Natural killer cell (primary cell): ENCODE data around the gene CARMIL1. TPM values are rescaled to one million over a fixed set of nuclear protein-coding genes. Genes with fewer than 3 reads are reported as not detected.

ENCODE experiments used
- ATAC-seq, 3 donors: fragments of 150-1000 bp in 2 of 3; fragments of 200-7000 bp in 1 of 3; cut with Tn5 transposase; 1 replicate in 1 of 3; 2 replicates in 2 of 3; pipeline ENCODE4 v1.10.0; 2021; ENCODE audit warnings: mild to moderate bottlenecking in 2 of 3, moderate library complexity in 2 of 3
- DNase-seq, 2 donors: peaks; one replicate each; pipeline versions ENCODE4 v3.0.0 to v3.0.0-alpha.2; 2013 to 2021; ENCODE audit warnings: mixed read lengths in 1 of 2
- H3K27ac ChIP-seq: one replicate; pipeline ENCODE4 v1.5.1; 2013; ENCODE audit warnings: mild to moderate bottlenecking, low read length
- H3K27me3 ChIP-seq: one replicate; pipeline ENCODE4 v1.6.1; 2013; ENCODE audit warnings: low read length; ENCODE audit not compliant: control insufficient read depth, insufficient read depth
- H3K36me3 ChIP-seq: one replicate; pipeline ENCODE4 v1.6.1; 2013; ENCODE audit warnings: low read length; ENCODE audit not compliant: control insufficient read depth, insufficient read depth
- H3K4me1 ChIP-seq: one replicate; pipeline ENCODE4 v1.6.1; 2013; ENCODE audit warnings: low read length; ENCODE audit not compliant: control insufficient read depth, insufficient read depth
- H3K4me3 ChIP-seq: one replicate; pipeline ENCODE4 v1.5.1; 2013; ENCODE audit warnings: low read length
- H3K9me3 ChIP-seq: one replicate; pipeline ENCODE4 v1.6.1; 2013; ENCODE audit warnings: low read length; ENCODE audit not compliant: control insufficient read depth, insufficient read depth
- H3K27ac Mint-ChIP-seq, 2 donors: one replicate each; pipeline ENCODE4 v1.8.0; 2022; ENCODE audit warnings: mild to moderate bottlenecking in 2 of 2, mixed read lengths in 2 of 2, moderate library complexity in 1 of 2
- H3K27me3 Mint-ChIP-seq, 2 donors: one replicate each; pipeline ENCODE4 v1.8.0; 2022; ENCODE audit warnings: low read depth in 2 of 2, mixed read lengths in 2 of 2
- H3K36me3 Mint-ChIP-seq: one replicate; pipeline ENCODE4 v1.8.0; 2022; ENCODE audit warnings: mixed read lengths
- H3K4me1 Mint-ChIP-seq, 2 donors: one replicate each; pipeline ENCODE4 v1.8.0; 2022; ENCODE audit warnings: mixed read lengths in 2 of 2
- H3K4me3 Mint-ChIP-seq: one replicate; pipeline ENCODE4 v1.8.0; 2022; ENCODE audit warnings: mild to moderate bottlenecking, moderate library complexity, mixed read lengths
- H3K9me3 Mint-ChIP-seq, 2 donors: one replicate each; pipeline ENCODE4 v1.8.0; 2022; ENCODE audit warnings: mixed read lengths in 2 of 2
- WGBS: methylation state at CpG from one replicate; pipeline ENCODE4 v1.1.7; 2013; ENCODE audit warnings: missing lambda C conversion rate; ENCODE audit not compliant: insufficient coverage; 5-methylcytosine and 5-hydroxymethylcytosine counted together
- intact Hi-C: fragments of 100-400 bp; cut with micrococcal nuclease; formaldehyde crosslinking; loops from one replicate; pipeline ENCODE4 v1.14.2; 2022
- total RNA-seq, 4 donors: library from RNA; stranded (reverse); fragments of 120-200 nt in 1 of 4; gene quantifications; one replicate each; pipeline versions ENCODE4 v1.2.3 to v1.2.4, GENCODE V29; 2013 to 2022
- TF ChIP-seq, protein P1 (sequence below): fragments of 200-600 bp; IDR thresholded peaks from one replicate; pipeline ENCODE4 v1.8.0; 2022; ENCODE audit warnings: antibody characterized with exemption

CARMIL1 gene
- total RNA-seq, 3 donors from 2014 or later (not counting 1 experiment from before 2014, with no cell fraction given): 0.25 to 1.1 (median 0.35) TPM

DNA sequence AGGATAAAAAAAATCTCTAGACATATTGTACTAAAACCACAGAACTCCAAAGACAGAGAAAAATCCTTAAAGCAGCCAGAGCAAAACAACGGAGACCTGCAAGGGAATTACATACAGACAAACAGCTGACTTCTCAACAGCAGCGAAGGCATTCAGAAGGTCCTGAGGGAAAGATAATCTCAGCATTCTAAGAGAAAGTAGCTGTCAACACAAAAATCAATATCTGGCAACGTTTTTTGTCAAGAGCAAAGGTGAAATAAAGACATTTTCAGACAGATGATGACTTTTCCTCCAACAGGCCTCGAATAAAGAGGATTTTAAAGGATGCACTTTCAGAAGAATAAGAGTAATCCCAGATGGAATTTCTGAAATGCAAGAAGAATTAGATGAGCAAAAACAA lies 366.7 kb downstream of the CARMIL1 start:
- Mint-ChIP-seq H3K4me1 (no peaks in the 10 kb centered on the region), H3K9me3 (no peaks in the 10 kb centered on the region), H3K4me3 (no peak overlapping the region), H3K36me3 (no peaks in the 10 kb centered on the region), H3K27me3 (peaks cover 26 to 72% of the 10 kb centered on the region in 2 donors), H3K27ac (no peak overlapping the region)
- DNase-seq: no peak
- Histone ChIP-seq H3K9me3 (no peaks in the 10 kb centered on the region), H3K36me3 (no peaks in the 10 kb centered on the region), H3K27me3 (peaks cover 16% of the 10 kb centered on the region), H3K4me3 (no peak overlapping the region), H3K27ac (no peak overlapping the region), H3K4me1 (no peaks in the 10 kb centered on the region)
- intact Hi-C loops: no loop called here
- ATAC-seq: no peak
- TF ChIP-seq, protein P1, sequence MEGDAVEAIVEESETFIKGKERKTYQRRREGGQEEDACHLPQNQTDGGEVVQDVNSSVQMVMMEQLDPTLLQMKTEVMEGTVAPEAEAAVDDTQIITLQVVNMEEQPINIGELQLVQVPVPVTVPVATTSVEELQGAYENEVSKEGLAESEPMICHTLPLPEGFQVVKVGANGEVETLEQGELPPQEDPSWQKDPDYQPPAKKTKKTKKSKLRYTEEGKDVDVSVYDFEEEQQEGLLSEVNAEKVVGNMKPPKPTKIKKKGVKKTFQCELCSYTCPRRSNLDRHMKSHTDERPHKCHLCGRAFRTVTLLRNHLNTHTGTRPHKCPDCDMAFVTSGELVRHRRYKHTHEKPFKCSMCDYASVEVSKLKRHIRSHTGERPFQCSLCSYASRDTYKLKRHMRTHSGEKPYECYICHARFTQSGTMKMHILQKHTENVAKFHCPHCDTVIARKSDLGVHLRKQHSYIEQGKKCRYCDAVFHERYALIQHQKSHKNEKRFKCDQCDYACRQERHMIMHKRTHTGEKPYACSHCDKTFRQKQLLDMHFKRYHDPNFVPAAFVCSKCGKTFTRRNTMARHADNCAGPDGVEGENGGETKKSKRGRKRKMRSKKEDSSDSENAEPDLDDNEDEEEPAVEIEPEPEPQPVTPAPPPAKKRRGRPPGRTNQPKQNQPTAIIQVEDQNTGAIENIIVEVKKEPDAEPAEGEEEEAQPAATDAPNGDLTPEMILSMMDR: no peak
- 73% methylated on average over 3 of the region's 4 CpGs for WGBS

- Mint-ChIP-seq H3K27ac (no peak overlapping the region), H3K9me3 (no peaks in the 10 kb centered on the region), H3K36me3 (no peaks in the 10 kb centered on the region), H3K27me3 (peaks cover 31 to 59% of the 10 kb centered on the region in 2 donors), H3K4me3 (no peak overlapping the region), H3K4me1 (no peaks in the 10 kb centered on the region)
- H3K4me3 ChIP-seq: no peak overlapping the region
- ATAC-seq (no peak), DNase-seq (no peak)
- no peak overlapping the region for H3K27ac ChIP-seq
- no peaks in the 10 kb centered on the region for H3K4me1 ChIP-seq
- 20% methylated on average over 1 of the region's 1 CpG for WGBS
- intact Hi-C loops: no loop called here
- no peaks in the 10 kb centered on the region for H3K9me3 ChIP-seq
- H3K36me3 ChIP-seq: no peaks in the 10 kb centered on the region
- TF ChIP-seq, protein P1: no peak
- peaks cover 31% of the 10 kb centered on the region for H3K27me3 ChIP-seq
These were observed 370.4 kb downstream of the CARMIL1 start for GRCh38 chr6:25649611-25650010.

GRCh38 chr6:25652007-25652515 lies 372.9 kb downstream of the CARMIL1 start, which contains the start of gene SCGN:
SCGN (plus strand) TSS chr6:25652215; CDS start chr6:25652404, 189 bp downstream.
- Histone ChIP-seq H3K27ac (no peak within 1 kb of the TSS), H3K27me3 (peaks cover 24% of the 10 kb centered on the region), H3K4me1 (no peaks in the 10 kb centered on the region), H3K4me3 (no peak within 1 kb of the TSS), H3K36me3 (no peaks in the 10 kb centered on the region), H3K9me3 (no peaks in the 10 kb centered on the region)
- no peak within 1 kb of the TSS for H3K27ac Mint-ChIP-seq
- intact Hi-C loops: no loop called here
- WGBS: 8% methylated on average over 35 of the region's 35 CpGs
- H3K36me3 Mint-ChIP-seq: no peaks in the 10 kb centered on the region
- H3K9me3 Mint-ChIP-seq: no peaks in the 10 kb centered on the region
- peaks cover 21 to 45% of the 10 kb centered on the region in 2 donors for H3K27me3 Mint-ChIP-seq
- H3K4me3 Mint-ChIP-seq: no peak within 1 kb of the TSS
- DNase-seq: peak in 1 of 2 donors; percentile 42
- TF ChIP-seq, protein P1: no peak
- no peaks in the 10 kb centered on the region for H3K4me1 Mint-ChIP-seq
- peak in 1 of 3 donors; percentile 48 for ATAC-seq

DNA sequence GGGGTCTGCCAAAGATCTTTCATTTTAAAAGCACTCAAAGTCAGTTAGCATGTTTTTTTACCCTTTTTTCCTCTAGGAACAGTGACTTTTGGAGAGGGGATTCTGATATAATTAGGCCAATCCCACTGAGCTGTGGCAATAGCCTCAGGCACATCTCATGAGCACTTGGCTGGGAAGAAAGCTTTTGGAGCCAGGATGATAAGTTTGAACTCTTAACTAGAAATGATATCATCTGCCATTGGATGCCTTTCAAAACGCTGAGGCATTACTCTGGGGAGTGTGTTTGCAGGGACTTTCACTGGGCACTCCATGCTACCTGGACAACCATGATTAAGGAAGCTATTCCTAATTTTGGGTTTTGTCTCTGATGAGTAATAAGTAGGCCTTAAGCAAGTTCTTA lies 376.5 kb downstream of the CARMIL1 start:
- H3K27me3 Mint-ChIP-seq: peaks cover 17 to 52% of the 10 kb centered on the region in 2 donors
- no peaks in the 10 kb centered on the region for H3K9me3 Mint-ChIP-seq
- H3K4me1 ChIP-seq: no peaks in the 10 kb centered on the region

More for the DNA sequence above, 376.5 kb downstream of the CARMIL1 start:
- no peaks in the 10 kb centered on the region for H3K36me3 ChIP-seq
- Mint-ChIP-seq H3K27ac (no peak overlapping the region), H3K4me1 (no peaks in the 10 kb centered on the region), H3K36me3 (no peaks in the 10 kb centered on the region), H3K4me3 (no peak overlapping the region)
- intact Hi-C loops: no loop called here
- DNase-seq: no peak
- no peak overlapping the region for H3K4me3 ChIP-seq
- no peak overlapping the region for H3K27ac ChIP-seq
- TF ChIP-seq, protein P1: no peak
- WGBS: 64% methylated on average over 1 of the region's 1 CpG
- peaks cover 22% of the 10 kb centered on the region for H3K27me3 ChIP-seq
- no peaks in the 10 kb centered on the region for H3K9me3 ChIP-seq
- ATAC-seq: no peak
